Measurements from ENCODE around the gene MYOC.
"Not testable (repeated sequence)": the region's sequence is repeated elsewhere in the genome, so short reads cannot be mapped to it uniquely, and the experiment has no call there.

The MYOC gene

GRCh38 chr1:171652234-171652822, at the start of gene MYOC:
Gene MYOC (minus strand): TSS chr1:171652688. CDS start chr1:171652611, 77 bp downstream.
- no peak within 1 kb of the TSS for H3K4me3 ChIP-seq (ENCODE audit: low read length)
- TF ChIP-seq CTCF (IDR thresholded peaks at IDR 0.05; ENCODE audit: insufficient read depth, low read depth, low read length, missing control alignments) = no peak
- DNase-seq (ENCODE audit: low read depth) = no peak

- no peak for TF ChIP-seq CTCF (IDR thresholded peaks at IDR 0.05; ENCODE audit: insufficient read depth, low read depth, low read length, missing control alignments)
- no peak overlapping the region for H3K4me3 ChIP-seq (ENCODE audit: low read length)
- no peak for DNase-seq (ENCODE audit: low read depth)
These were observed 47.0 kb upstream of the MYOC start for GRCh38 chr1:171699531-171699930.

GRCh38 chr1:171695772-171696171, 43.3 kb upstream of the MYOC start:
- DNase-seq (ENCODE audit: low read depth); H3K4me3 ChIP-seq (ENCODE audit: low read length): not testable (repeated sequence)

GRCh38 chr1:171693541-171693940, 41.1 kb upstream of the MYOC start:
- H3K4me3 ChIP-seq (ENCODE audit: low read length); DNase-seq (ENCODE audit: low read depth): not testable (repeated sequence)

GRCh38 chr1:171683870-171684269, 31.4 kb upstream of the MYOC start:
- no peak for TF ChIP-seq CTCF (IDR thresholded peaks at IDR 0.05; ENCODE audit: insufficient read depth, low read depth, low read length, missing control alignments)
- DNase-seq (ENCODE audit: low read depth) = no peak

GRCh38 chr1:171680339-171680738, 27.9 kb upstream of the MYOC start:
- no peak for TF ChIP-seq CTCF (IDR thresholded peaks at IDR 0.05; ENCODE audit: insufficient read depth, low read depth, low read length, missing control alignments)
- DNase-seq (ENCODE audit: low read depth) = peak; percentile 14
- no peak overlapping the region for H3K4me3 ChIP-seq (ENCODE audit: low read length)

More at GRCh38 chr1:171683870-171684269, 31.4 kb upstream of the MYOC start:
- H3K4me3 ChIP-seq (ENCODE audit: low read length) = no peak overlapping the region

- no peak for DNase-seq (ENCODE audit: low read depth)
- H3K4me3 ChIP-seq (ENCODE audit: low read length) = no peak overlapping the region
- TF ChIP-seq CTCF (IDR thresholded peaks at IDR 0.05; ENCODE audit: insufficient read depth, low read depth, low read length, missing control alignments) = no peak
These were observed 24.3 kb upstream of the MYOC start for GRCh38 chr1:171676823-171677222.
